ENCODE results near the gene DPP3.

The DPP3 gene

GRCh38 chr11:66548041-66548440 lies 67.8 kb downstream of the DPP3 start:
- in situ Hi-C loops (cut with MboI; ENCODE audit: low pct_unique_long_range_greater_than_20kb, low sequenced_read_pairs, unreplicated experiment), result no loop called here

DNA sequence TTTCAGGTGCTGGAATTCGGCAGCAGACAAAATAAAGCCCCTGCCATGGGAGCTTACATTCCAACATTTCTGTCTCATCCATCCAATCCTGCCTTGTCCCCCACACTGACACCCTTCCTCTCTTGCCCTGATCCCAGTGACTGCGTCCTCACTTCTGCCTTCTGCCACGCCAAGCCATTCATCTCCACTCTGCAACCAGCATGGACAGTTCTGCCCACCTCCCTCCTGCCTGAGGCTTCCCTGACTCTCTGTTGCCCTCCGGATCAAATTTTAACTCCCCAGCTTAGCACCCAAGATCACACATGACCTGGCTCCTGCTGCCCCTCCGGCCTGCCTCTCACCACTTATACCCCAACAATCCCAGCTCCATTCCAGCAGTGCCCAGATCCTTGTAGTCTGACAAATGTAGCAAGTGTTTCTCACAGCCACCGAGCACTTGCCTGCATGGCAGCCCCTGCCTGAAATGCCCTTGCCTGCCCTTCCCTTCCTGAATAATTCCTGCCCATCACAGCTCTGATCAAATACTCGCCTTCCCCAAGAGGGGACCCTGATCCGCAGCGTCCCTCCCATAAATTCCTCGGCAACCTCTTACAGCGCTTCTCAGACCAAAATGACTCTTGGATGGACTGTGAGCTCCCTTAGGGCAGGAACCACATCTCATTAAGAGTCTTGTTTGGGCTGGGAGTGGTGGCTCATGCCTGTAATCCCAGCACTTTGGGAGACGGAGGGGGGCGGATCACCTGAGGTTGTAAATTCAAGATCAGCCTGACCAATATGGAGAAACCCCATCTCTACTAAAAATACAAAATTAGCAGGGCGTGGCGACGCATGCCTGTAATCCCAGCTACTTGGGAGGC lies 68.8 kb downstream of the DPP3 start:
- DNase-seq (ENCODE audit: low spot score), result no peak
- in situ Hi-C loops (cut with MboI; ENCODE audit: low pct_unique_long_range_greater_than_20kb, low sequenced_read_pairs, unreplicated experiment), result no loop called here
- TF ChIP-seq, protein P1, sequence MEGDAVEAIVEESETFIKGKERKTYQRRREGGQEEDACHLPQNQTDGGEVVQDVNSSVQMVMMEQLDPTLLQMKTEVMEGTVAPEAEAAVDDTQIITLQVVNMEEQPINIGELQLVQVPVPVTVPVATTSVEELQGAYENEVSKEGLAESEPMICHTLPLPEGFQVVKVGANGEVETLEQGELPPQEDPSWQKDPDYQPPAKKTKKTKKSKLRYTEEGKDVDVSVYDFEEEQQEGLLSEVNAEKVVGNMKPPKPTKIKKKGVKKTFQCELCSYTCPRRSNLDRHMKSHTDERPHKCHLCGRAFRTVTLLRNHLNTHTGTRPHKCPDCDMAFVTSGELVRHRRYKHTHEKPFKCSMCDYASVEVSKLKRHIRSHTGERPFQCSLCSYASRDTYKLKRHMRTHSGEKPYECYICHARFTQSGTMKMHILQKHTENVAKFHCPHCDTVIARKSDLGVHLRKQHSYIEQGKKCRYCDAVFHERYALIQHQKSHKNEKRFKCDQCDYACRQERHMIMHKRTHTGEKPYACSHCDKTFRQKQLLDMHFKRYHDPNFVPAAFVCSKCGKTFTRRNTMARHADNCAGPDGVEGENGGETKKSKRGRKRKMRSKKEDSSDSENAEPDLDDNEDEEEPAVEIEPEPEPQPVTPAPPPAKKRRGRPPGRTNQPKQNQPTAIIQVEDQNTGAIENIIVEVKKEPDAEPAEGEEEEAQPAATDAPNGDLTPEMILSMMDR (IDR thresholded peaks at IDR 0.05; ENCODE audit: extremely low read depth, insufficient read depth, missing control alignments), result no peak

More at GRCh38 chr11:66548041-66548440, 67.8 kb downstream of the DPP3 start:
- TF ChIP-seq, protein P1 (IDR thresholded peaks at IDR 0.05; ENCODE audit: extremely low read depth, insufficient read depth, missing control alignments), result no peak
- no peak for DNase-seq (ENCODE audit: low spot score)

DNA sequence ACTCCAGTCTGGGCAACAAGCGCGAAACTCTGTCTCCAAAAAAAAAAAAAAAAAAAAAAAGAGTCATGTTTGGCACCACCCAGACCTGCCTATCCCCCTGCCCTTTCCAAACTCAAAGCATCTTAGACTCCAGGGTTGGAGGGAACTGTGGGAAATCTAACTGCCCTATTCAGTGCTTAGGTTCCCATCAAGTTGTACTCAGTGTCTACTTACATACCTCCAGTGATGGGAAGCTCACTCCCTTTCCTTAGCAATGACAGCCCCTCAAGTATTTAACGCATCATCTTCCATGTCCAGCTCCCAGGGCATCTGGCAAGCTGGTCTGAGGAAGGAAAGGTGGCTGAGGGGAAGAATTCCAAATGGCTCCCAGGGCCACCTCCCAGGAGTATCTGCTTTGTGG lies 69.5 kb downstream of the DPP3 start:
- in situ Hi-C loops (cut with MboI; ENCODE audit: low pct_unique_long_range_greater_than_20kb, low sequenced_read_pairs, unreplicated experiment), result loop anchor here (25.0 kb wide), 1 partner anchor 288 kb away; the partner anchor contains the start of gene RCE1
- no peak for DNase-seq (ENCODE audit: low spot score)
- TF ChIP-seq, protein P1 (IDR thresholded peaks at IDR 0.05; ENCODE audit: extremely low read depth, insufficient read depth, missing control alignments), result no peak

- TF ChIP-seq, protein P1 (IDR thresholded peaks at IDR 0.05; ENCODE audit: extremely low read depth, insufficient read depth, missing control alignments), result no peak
- in situ Hi-C loops (cut with MboI; ENCODE audit: low pct_unique_long_range_greater_than_20kb, low sequenced_read_pairs, unreplicated experiment), result loop anchor here (25.0 kb wide), 1 partner anchor 286 kb away; the partner anchor contains the start of gene RCE1
- no peak for DNase-seq (ENCODE audit: low spot score)
Observed at GRCh38 chr11:66550887-66551286, 70.7 kb downstream of the DPP3 start.

DNA sequence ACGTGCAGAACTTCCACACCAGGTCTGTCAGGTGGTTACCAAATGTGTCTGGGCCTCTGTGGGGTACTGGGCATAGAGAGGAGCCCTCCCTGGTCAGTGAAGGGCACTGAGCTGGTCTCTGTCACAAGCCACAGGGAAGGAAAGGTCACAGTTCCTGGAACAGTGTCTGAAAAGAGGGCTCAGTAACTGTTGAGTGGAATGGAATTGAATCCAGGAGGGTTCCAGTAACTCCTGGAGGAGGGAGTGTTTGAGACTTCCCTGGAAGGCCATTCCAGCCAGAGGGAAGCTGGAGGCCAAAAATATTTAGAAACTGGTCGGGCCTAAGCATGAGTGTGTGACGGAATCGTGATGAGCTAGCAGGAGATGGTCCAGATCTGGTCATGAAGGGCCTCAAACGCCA lies 74.4 kb downstream of the DPP3 start:
- TF ChIP-seq, protein P1 (IDR thresholded peaks at IDR 0.05; ENCODE audit: extremely low read depth, insufficient read depth, missing control alignments), result no peak
- no peak for DNase-seq (ENCODE audit: low spot score)
- in situ Hi-C loops (cut with MboI; ENCODE audit: low pct_unique_long_range_greater_than_20kb, low sequenced_read_pairs, unreplicated experiment), result loop anchor here (25.0 kb wide), 1 partner anchor 283 kb away; the partner anchor contains the start of gene RCE1

DNA sequence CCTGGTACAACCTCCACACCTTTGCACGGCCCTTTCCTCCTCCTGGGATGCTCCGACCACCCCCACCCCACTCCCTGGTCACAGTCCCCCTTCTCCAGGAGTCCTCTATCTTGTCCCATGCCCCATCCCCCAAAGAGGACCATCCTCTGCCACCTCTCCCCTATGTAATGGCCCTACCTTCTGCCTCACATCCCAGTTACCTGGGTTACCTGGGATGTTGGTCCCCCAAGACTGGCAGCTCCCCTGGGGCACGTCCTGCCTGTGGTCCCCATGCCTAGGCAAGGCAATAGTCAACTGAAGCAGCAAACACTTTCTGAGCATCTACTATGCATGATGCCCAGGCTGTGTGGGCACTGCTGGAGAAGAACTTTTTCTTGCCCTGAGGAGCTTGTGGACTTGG lies 75.2 kb downstream of the DPP3 start:
- no peak for DNase-seq (ENCODE audit: low spot score)
- TF ChIP-seq, protein P1 (IDR thresholded peaks at IDR 0.05; ENCODE audit: extremely low read depth, insufficient read depth, missing control alignments), result no peak
- in situ Hi-C loops (cut with MboI; ENCODE audit: low pct_unique_long_range_greater_than_20kb, low sequenced_read_pairs, unreplicated experiment), result loop anchor here (25.0 kb wide), 1 partner anchor 282 kb away; the partner anchor contains the start of gene RCE1
